HepG2 (cell line): ENCODE measurements around the gene ADGRG6.

Experiments used
- CHD2 ChIP-seq: IDR thresholded peaks from 2 replicates; pipeline ENCODE4 v1.6.1; 2011; ENCODE audit warnings: low read depth, low read length, improper control_type of control experiment
- FOXK2 ChIP-seq: fragments of 450-650 bp; IDR thresholded peaks from 2 replicates; pipeline ENCODE4 v1.6.1; 2016
- NFRKB ChIP-seq: fragments of 450-650 bp; IDR thresholded peaks from 2 replicates; pipeline ENCODE4 v1.6.1; 2017
- NR1H2 ChIP-seq: sonication (generic); formaldehyde crosslinking; IDR thresholded peaks from 2 replicates; pipeline ENCODE4 v1.8.1; 2022; ENCODE audit warnings: low read depth, missing genetic modification reagents, borderline replicate concordance
- PITX1 ChIP-seq: sonication (generic); formaldehyde crosslinking; IDR thresholded peaks from 2 replicates; pipeline ENCODE4 v1.5.1; 2020; ENCODE audit warnings: mild to moderate bottlenecking, missing genetic modification reagents
- POLR2AphosphoS5 ChIP-seq: IDR thresholded peaks from 2 replicates; pipeline ENCODE4 v1.6.1; 2012; ENCODE audit warnings: low read depth, low read length
- PRMT3 ChIP-seq: sonication (generic); formaldehyde crosslinking; IDR thresholded peaks from 2 replicates; pipeline ENCODE4 v1.8.1; 2022; ENCODE audit warnings: low read depth, mild to moderate bottlenecking, moderate library complexity, missing genetic modification reagents, borderline replicate concordance
- REST ChIP-seq, 2 experiments: IDR thresholded peaks; 2 replicates each; pipeline ENCODE4 v1.6.1; 2011 to 2012; ENCODE audit warnings: low read length in 2 of 2, borderline replicate concordance in 1 of 2, low read depth in 1 of 2, mild to moderate bottlenecking in 1 of 2, moderate library complexity in 1 of 2
- SP140L ChIP-seq: sonication (generic); formaldehyde crosslinking; IDR thresholded peaks from 2 replicates; pipeline ENCODE4 v1.4.0; 2020; ENCODE audit warnings: missing genetic modification reagents, borderline replicate concordance
- SRSF1 ChIP-seq: fragments of 200-400 bp; formaldehyde crosslinking; optimal IDR thresholded peaks from 2 replicates; pipeline ENCODE3; 2017; ENCODE audit warnings: mild to moderate bottlenecking, low read depth, low read length, moderate library complexity
- ZNF616 ChIP-seq: sonication (generic); formaldehyde crosslinking; IDR thresholded peaks from 2 replicates; pipeline ENCODE4 v1.5.0; 2020; ENCODE audit warnings: low read depth, mild to moderate bottlenecking, missing genetic modification reagents
- TF ChIP-seq, protein P1 (sequence below): IDR thresholded peaks from 2 replicates; pipeline ENCODE4 v1.6.1; 2018; ENCODE audit warnings: missing genetic modification reagents

GRCh38 chr6:142296975-142297604 is 4.7 kb upstream of the ADGRG6 start:
- TF ChIP-seq REST (IDR thresholded peaks at IDR 0.05; ENCODE audit: borderline replicate concordance in 1 of 2, low read depth in 1 of 2, low read length in 2 of 2) (peak in 1 of 2 experiments; percentile 23; a peak in 1 of 4 replicates), SP140L (no peak), FOXK2 (no peak), SRSF1 (no peak), NR1H2 (CRISPR knock-in tag) (no peak), ZNF616 (CRISPR knock-in tag) (no peak), PITX1 (CRISPR knock-in tag) (peak; percentile 88), CHD2 (no peak), POLR2AphosphoS5 (no peak), PRMT3 (CRISPR knock-in tag) (no peak), NFRKB (no peak)
- TF ChIP-seq, protein P1, sequence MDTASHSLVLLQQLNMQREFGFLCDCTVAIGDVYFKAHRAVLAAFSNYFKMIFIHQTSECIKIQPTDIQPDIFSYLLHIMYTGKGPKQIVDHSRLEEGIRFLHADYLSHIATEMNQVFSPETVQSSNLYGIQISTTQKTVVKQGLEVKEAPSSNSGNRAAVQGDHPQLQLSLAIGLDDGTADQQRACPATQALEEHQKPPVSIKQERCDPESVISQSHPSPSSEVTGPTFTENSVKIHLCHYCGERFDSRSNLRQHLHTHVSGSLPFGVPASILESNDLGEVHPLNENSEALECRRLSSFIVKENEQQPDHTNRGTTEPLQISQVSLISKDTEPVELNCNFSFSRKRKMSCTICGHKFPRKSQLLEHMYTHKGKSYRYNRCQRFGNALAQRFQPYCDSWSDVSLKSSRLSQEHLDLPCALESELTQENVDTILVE (CRISPR knock-in tag), result no peak
